ENCODE measurements around the gene SLC6A20.

DNA sequence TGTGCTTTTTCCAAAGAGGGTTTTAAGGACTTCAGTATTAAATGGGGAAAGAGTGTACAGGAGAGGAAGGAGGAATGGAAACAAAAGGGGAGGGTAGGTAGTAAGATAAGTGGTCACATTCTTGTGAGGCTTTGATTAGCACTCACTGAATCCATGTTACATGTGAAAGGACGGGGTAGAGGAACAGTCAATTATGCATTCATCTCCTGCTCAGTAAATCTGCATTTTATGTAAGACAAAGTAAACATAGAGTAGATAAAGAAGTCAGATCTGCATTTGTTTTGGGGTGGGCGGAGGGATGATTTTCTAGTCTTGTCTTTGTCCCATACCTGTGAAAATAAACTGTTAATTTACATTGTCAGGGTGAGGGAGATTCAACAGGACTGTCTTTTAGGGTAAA, 56.3 kb downstream of the SLC6A20 start:
- TF ChIP-seq, protein P1, sequence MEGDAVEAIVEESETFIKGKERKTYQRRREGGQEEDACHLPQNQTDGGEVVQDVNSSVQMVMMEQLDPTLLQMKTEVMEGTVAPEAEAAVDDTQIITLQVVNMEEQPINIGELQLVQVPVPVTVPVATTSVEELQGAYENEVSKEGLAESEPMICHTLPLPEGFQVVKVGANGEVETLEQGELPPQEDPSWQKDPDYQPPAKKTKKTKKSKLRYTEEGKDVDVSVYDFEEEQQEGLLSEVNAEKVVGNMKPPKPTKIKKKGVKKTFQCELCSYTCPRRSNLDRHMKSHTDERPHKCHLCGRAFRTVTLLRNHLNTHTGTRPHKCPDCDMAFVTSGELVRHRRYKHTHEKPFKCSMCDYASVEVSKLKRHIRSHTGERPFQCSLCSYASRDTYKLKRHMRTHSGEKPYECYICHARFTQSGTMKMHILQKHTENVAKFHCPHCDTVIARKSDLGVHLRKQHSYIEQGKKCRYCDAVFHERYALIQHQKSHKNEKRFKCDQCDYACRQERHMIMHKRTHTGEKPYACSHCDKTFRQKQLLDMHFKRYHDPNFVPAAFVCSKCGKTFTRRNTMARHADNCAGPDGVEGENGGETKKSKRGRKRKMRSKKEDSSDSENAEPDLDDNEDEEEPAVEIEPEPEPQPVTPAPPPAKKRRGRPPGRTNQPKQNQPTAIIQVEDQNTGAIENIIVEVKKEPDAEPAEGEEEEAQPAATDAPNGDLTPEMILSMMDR (IDR thresholded peaks at IDR 0.05): no peak
- TF ChIP-seq POLR2A (IDR thresholded peaks at IDR 0.05): no peak

Data from ovary (tissue), 3 donors.